ENCODE results near the gene TTBK1.
"Not testable (repeated sequence)": the region's sequence is repeated elsewhere in the genome, so short reads cannot be mapped to it uniquely, and the experiment has no call there.

TTBK1 gene

GRCh38 chr6:43287717-43288679 lies 44.7 kb downstream of the TTBK1 start:
- DNase-seq (ENCODE audit: low read depth, low spot score): no peak

GRCh38 chr6:43290339-43290904 lies 47.1 kb downstream of the TTBK1 start:
- DNase-seq (ENCODE audit: low read depth, low spot score): no peak

- no peak for DNase-seq (ENCODE audit: low read depth, low spot score)
Observed at GRCh38 chr6:43290905-43291355, 47.6 kb downstream of the TTBK1 start.

GRCh38 chr6:43291708-43292107 lies 48.4 kb downstream of the TTBK1 start:
- no peak for DNase-seq (ENCODE audit: low read depth, low spot score)

- no peak for DNase-seq (ENCODE audit: low read depth, low spot score)
Observed at GRCh38 chr6:43292341-43292740, 49.1 kb downstream of the TTBK1 start.

GRCh38 chr6:43292763-43293318 lies 49.6 kb downstream of the TTBK1 start:
- no peak for DNase-seq (ENCODE audit: low read depth, low spot score)

GRCh38 chr6:43293698-43294097 lies 50.4 kb downstream of the TTBK1 start:
- DNase-seq (ENCODE audit: low read depth, low spot score): no peak

- DNase-seq (ENCODE audit: low read depth, low spot score): no peak
Observed at GRCh38 chr6:43294536-43294935, 51.3 kb downstream of the TTBK1 start.

GRCh38 chr6:43295456-43295855 lies 52.2 kb downstream of the TTBK1 start:
- DNase-seq (ENCODE audit: low read depth, low spot score): no peak

- no peak for DNase-seq (ENCODE audit: low read depth, low spot score)
Observed at GRCh38 chr6:43296780-43297497, 53.7 kb downstream of the TTBK1 start.

GRCh38 chr6:43297644-43298564 lies 54.6 kb downstream of the TTBK1 start, which contains the start of gene SLC22A7:
Gene SLC22A7, plus strand, starts transcription at chr6:43298260. Its CDS starts 99 bp downstream, at chr6:43298359.
- DNase-seq (ENCODE audit: low read depth, low spot score): no peak

- no peak for DNase-seq (ENCODE audit: low read depth, low spot score)
Observed at GRCh38 chr6:43298565-43299337, 55.5 kb downstream of the TTBK1 start.

GRCh38 chr6:43299338-43300293 lies 56.3 kb downstream of the TTBK1 start:
- DNase-seq (ENCODE audit: low read depth, low spot score): no peak

- DNase-seq (ENCODE audit: low read depth, low spot score): no peak
Observed at GRCh38 chr6:43301081-43301870, 58.0 kb downstream of the TTBK1 start.

- no peak for DNase-seq (ENCODE audit: low read depth, low spot score)
Observed at GRCh38 chr6:43302126-43302525, 58.8 kb downstream of the TTBK1 start.

GRCh38 chr6:43303006-43303405 lies 59.7 kb downstream of the TTBK1 start:
- DNase-seq (ENCODE audit: low read depth, low spot score): not testable (repeated sequence)

GRCh38 chr6:43303751-43304331 lies 60.6 kb downstream of the TTBK1 start:
- no peak for DNase-seq (ENCODE audit: low read depth, low spot score)

- DNase-seq (ENCODE audit: low read depth, low spot score): no peak
Observed at GRCh38 chr6:43304361-43304760, 61.1 kb downstream of the TTBK1 start.
